Epidermal melanocyte (primary cell): Measurements from ENCODE around the gene SKIC2.
A peak's percentile ranks its signal among the peaks of the same experiment; 100 is the strongest.

Experiments
- DNase-seq: peaks from one replicate; pipeline ENCODE4 v3.0.0; 2011; ENCODE audit warnings: low spot score; ENCODE audit not compliant: insufficient read length

Gene SKIC2

DNA sequence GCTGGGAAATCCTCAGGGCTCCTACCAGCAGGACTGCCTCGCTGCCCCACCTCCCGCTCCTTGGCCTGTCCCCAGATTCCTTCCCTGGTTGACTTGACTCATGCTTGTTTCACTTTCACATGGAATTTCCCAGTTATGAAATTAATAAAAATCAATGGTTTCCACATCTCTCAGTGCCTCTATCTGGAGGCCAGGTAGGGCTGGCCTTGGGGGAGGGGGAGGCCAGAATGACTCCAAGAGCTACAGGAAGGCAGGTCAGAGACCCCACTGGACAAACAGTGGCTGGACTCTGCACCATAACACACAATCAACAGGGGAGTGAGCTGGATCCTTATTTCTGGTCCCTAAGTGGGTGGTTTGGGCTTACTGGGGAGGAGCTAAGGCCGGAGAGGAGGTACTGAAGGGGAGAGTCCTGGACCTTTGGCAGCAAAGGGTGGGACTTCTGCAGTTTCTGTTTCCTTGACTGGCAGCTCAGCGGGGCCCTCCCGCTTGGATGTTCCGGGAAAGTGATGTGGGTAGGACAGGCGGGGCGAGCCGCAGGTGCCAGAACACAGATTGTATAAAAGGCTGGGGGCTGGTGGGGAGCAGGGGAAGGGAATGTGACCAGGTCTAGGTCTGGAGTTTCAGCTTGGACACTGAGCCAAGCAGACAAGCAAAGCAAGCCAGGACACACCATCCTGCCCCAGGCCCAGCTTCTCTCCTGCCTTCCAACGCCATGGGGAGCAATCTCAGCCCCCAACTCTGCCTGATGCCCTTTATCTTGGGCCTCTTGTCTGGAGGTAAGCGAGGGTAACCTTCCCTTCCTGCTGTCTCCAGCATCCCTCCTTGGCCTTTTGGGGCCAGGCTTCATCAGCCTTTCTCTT is 13.2 kb upstream of the SKIC2 start, which contains the start of gene CFB:
TSS of gene CFB (plus strand) at position 589 of the 863 bp plus-strand sequence. CDS start at position 716, 127 bp downstream.
- DNase-seq: peak; percentile 38

DNA sequence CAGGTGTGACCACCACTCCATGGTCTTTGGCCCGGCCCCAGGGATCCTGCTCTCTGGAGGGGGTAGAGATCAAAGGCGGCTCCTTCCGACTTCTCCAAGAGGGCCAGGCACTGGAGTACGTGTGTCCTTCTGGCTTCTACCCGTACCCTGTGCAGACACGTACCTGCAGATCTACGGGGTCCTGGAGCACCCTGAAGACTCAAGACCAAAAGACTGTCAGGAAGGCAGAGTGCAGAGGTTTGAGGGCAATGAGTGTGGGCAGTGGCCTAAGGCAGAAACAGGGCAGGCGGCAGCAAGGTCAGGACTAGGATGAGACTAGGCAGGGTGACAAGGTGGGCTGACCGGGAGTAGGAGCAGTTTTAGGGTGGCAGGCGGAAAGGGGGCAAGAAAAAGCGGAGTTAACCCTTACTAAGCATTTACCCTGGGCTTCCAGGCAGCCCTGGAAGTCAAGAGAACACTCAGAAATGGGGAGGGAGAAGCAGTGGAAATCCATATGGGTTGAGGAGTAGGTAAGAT is 12.5 kb upstream of the SKIC2 start:
- no peak for DNase-seq

DNA sequence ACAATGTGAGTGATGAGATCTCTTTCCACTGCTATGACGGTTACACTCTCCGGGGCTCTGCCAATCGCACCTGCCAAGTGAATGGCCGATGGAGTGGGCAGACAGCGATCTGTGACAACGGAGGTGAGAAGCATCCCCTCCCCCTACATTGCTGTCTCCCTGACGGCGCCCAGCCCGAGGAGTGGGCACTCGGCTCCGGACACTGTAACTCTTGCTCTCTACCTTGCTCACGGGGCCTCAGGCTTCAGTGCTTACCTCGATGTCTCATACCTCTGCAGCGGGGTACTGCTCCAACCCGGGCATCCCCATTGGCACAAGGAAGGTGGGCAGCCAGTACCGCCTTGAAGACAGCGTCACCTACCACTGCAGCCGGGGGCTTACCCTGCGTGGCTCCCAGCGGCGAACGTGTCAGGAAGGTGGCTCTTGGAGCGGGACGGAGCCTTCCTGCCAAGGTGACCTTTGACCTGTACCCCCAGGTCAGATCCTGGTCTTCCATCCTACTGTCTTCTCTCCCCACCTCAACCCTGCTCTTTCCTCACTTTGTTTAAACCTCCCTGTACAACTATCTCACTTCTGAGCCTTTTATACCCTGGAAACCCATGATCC is 11.8 kb upstream of the SKIC2 start:
- DNase-seq: no peak

DNA sequence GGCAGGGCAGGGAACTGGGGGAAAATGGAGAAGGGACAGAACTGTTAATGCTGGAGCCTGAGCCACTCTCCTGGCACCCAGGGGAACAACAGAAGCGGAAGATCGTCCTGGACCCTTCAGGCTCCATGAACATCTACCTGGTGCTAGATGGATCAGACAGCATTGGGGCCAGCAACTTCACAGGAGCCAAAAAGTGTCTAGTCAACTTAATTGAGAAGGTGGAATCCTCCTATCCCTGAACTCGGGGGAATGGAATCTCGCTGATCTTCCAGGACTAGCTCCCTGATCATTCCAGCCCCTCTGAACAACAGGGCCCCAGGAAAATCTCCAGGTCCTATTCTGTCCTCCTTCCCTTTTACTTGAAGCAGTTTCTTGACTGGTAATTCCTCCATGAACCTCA is 11.1 kb upstream of the SKIC2 start:
- no peak for DNase-seq

DNA sequence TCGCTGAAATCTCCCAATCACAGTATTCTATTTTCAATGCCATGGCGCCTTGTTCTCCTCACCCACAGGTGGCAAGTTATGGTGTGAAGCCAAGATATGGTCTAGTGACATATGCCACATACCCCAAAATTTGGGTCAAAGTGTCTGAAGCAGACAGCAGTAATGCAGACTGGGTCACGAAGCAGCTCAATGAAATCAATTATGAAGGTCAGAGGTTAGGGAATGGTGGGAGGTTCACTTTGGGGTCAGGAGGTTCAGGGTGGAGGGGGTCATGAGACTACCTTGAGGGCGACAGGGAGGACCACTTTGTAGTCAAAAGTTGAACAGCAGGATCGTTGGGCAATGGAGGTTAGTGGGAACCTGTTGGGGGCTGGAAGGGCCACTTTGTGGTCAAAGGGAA is 10.7 kb upstream of the SKIC2 start:
- no peak for DNase-seq

DNA sequence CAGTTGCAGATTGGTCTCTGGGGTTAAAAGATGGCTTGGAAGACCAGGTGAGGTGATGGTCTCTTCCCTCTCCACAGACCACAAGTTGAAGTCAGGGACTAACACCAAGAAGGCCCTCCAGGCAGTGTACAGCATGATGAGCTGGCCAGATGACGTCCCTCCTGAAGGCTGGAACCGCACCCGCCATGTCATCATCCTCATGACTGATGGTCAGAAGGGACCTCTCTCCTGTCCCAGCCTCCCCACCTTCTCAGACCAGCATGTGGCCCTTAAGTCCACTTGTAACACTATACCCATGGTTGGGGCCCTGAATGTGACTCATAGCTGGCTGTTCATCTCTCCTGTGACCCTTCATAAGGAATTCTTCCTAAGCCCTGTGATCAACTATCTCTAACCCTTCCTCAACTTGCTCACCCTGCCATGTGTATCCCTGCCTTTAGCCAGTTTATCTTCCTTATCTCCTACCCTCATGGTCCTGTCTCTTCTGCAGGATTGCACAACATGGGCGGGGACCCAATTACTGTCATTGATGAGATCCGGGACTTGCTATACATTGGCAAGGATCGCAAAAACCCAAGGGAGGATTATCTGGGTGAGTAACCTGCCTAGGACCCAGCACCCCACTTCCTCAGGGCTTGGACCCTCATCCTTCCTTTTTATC is 10.1 kb upstream of the SKIC2 start:
- DNase-seq: no peak

DNA sequence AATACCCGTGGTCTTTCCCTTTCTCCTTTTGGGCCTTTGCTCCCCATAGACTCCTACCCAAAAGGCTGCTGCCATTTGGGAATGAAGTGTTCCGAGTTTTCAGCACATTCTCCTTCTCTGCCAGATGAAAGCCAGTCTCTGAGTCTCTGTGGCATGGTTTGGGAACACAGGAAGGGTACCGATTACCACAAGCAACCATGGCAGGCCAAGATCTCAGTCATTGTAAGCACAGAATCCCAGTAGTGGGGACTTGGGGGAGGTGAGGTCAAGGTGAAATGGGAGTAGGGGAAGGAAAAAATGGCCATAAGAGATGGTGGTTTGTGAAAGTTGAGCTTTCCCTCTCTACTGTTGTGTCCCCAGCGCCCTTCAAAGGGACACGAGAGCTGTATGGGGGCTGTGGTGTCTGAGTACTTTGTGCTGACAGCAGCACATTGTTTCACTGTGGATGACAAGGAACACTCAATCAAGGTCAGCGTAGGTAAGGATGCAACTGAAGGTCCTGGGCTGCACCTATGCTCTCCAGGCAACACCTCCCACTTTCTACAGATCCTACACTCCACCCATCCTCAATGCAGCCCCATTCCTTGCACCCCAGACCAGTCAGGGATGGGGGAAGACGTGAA is 8.9 kb upstream of the SKIC2 start:
- no peak for DNase-seq

DNA sequence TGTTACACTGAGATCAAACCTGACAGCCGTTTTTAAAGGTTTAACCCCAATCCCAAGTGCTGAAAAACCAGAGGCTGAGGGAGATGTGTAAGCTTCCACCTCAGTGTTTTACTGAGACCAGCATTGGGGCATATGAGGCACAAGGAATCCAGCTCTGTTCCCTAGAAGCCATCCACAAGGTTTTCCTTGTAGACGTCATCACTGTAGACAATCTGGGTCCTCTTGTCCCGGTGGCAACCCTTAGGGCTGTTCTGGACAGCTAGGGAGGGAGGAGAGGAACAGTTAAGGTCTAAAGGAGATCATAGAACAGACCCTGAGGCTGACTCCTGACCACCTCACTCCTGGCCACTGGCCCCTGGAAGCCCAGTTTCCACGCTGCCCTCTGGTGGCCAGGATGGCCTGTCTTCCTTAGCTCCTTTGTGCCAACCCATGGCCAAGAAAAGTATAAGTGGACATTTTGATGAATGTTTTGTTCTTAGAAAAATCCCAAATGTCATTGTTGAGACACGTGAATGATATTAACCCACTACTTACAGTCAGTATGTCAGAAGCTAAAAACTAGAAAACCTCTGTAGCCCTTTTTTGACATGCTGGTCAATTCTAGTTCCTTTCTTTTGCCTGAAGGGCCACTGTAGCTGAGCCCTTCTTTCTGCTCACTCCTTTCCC is 6.7 kb upstream of the SKIC2 start:
- DNase-seq: peak; percentile 73

DNA sequence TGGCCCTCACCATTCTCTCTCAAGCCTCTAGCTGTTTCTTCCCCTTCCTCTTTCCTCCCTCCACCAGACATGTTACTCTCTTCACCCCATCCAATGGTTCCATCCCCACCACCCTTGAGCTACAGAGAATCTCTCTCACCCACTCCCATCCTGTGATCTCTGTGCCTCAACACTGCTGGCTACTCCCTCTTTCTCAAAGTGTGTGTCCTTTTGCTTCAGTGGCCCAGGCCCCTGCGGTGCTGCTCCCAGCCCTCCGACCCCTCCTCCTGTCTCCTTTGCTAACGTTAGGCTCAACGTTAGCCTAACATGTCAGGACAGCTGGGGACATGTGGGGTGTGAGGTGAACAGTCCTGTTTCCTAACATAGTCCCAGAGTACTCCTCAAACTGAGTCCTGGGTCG is 6.1 kb upstream of the SKIC2 start:
- no peak for DNase-seq

DNA sequence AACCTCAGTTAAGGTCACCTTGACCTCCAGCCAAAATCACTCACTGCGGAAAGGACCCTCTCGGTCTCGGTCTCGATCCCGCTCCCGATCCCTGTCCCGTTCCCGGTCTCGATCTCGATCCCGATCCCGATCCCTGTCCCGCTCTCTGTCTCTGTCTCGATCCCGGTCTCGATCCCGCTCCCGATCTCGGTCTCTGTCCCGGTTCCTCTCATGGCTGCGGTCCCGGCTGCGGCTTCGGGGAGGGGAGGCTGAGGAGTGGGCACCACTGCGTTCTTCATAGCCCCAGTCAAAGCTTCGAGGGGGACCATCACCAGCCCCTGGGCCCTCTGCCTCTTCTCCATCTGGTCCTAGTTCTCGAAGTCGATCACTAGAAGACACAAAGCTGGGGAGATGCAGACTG is 4.5 kb upstream of the SKIC2 start:
- DNase-seq: no peak

DNA sequence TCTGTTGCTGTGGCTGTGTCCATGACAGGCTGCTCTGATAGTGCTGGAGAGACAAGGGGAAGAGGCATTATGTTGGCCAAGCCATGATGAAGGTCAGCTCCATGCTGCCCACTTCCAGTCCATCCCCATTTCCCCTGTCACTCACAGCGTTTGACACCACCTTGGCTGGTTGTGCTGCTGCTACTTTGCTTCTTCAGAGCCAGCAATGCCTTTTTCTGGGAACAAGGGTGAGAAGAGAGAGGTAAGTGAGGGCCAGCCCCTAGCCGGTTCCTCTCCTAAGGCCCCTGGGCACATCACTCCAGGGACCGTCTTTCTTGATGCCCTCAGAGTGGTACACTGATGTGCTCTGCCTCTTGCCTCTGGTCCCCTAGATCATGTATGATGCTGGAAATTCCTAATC is 2.2 kb upstream of the SKIC2 start:
- no peak for DNase-seq

DNA sequence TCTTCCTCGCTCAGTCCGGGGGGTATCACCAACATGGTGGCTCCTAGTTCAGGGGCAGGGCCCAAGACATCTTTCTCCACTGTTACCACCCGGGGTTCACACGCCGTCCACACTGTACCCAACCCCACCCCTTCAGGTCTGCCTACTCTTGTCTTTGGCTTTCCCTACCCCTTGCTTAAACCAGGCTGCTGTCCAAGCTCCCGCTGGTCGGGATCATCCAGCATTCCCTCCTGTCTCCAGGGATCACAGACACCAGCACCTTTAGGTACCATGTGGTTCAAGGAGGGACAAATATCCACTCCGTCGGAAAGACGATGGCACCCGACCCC is 599 bp upstream of the SKIC2 start:
- no peak for DNase-seq

DNA sequence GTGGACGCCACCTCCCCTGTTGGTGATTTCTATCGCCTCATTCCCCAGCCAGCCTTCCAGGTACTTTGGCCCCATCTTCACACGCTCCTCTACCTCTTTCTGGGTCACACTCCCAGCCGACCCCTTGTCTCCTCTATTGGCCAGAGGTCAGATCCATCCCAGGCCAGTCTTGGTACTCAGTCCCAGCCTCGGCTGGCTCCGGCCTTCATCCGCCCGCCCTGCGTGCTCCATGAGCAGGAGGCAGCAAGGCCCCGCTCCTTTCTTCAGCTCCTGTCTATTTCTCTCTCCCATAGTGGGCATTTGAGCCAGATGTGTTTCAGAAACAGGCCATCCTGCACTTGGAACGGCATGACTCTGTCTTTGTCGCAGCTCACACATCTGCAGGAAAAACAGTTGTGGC is 2.6 kb downstream of the SKIC2 start:
- no peak for DNase-seq

DNA sequence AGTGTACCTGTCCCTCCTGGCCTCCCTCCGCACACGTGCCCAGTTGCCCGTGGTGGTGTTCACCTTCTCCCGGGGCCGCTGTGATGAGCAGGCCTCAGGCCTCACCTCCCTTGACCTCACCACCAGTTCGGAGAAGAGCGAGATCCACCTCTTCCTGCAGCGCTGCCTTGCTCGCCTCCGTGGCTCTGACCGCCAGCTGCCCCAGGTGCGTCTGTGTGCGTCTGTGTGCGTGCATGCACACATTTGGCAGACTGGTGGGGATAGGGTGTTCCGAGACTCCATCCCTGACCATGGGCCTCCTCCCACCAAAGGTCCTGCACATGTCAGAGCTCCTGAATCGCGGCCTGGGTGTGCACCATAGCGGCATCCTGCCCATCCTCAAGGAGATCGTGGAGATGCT is 4.9 kb downstream of the SKIC2 start:
- no peak for DNase-seq

DNA sequence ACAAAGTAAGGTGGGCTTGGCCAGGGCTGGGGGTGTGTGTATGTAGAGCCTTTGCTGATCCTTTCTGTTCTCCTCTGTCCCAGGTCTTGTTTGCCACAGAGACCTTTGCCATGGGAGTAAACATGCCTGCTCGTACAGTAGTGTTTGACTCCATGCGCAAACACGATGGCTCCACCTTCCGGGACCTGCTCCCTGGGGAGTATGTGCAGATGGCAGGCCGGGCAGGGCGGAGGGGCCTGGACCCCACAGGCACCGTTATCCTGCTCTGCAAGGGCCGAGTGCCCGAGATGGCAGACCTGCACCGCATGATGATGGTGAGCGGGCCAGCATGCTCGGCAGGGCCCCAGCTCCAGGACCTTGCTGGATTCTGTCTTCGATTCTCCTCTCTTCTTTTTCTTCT is 6.7 kb downstream of the SKIC2 start:
- DNase-seq: no peak

DNA sequence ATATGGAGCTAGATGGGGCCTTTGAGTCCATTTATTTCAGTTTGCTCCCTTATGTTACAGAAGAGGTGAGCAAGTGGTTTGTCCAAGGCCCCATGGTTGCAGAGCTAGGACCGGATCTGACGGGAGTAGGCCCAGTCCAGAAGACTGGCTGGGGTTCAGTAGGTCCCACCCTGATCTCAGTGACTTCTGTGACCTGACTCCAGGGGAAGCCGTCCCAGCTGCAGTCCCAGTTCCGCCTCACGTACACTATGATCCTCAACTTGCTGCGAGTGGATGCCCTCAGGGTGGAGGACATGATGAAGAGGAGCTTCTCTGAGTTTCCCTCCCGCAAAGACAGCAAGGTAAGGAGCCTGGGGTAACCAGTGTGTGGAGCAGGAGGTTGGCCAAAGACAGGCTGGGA is 7.5 kb downstream of the SKIC2 start:
- DNase-seq: no peak

DNA sequence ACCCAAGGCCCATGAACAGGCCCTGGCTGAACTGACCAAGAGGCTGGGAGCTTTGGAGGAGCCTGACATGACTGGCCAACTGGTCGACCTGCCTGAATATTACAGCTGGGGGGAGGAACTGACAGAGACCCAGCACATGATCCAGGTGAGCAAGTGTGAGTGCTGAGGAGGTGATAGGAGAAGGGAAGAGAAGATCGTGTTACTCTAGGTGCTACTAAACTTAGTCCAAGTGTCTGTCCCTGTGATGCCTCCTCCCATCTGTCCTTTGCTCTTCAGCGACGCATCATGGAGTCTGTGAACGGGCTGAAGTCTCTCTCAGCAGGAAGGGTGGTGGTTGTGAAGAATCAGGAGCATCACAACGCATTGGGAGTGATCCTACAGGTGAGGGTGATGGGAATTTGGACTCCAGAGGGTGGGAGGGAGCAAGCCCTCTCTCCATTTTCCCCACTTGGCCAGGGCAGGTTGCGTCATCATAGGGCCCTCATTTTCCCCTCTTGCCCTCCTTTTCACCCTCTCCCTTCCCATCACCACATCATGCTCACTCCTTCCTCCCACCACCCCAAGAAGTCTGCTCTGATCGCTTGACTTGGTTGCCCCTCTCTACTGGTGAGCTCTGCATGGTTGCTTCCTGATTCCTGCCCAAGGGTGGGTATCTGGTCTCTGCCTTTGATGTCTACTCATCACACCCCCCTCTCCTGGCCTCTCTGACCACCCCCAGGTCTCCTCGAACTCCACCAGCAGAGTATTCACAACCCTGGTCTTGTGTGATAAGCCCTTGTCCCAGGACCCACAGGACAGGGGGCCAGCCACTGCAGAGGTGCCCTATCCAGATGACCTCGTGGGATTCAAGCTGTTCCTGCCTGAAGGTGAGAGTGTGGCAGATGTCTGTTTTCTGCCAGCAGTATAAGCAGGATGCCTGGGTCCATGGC is 8.3 kb downstream of the SKIC2 start:
- DNase-seq: no peak

DNA sequence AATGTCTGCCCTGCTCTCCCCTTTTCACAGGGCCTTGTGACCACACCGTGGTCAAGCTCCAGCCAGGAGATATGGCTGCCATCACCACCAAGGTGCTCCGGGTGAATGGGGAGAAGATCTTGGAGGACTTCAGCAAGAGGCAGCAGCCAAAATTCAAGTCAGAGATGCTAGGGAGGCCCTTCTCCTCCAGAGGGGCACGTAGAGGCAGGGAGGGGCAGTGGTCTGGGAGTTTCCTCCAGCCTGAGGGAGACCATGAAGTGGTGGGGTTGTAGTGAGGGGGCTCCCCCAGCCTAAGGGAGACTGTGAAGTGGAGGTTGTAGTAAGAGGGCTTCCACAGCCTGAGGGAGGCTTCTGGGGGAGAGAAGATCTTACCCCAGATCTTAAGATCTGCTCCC is 8.9 kb downstream of the SKIC2 start:
- no peak for DNase-seq

DNA sequence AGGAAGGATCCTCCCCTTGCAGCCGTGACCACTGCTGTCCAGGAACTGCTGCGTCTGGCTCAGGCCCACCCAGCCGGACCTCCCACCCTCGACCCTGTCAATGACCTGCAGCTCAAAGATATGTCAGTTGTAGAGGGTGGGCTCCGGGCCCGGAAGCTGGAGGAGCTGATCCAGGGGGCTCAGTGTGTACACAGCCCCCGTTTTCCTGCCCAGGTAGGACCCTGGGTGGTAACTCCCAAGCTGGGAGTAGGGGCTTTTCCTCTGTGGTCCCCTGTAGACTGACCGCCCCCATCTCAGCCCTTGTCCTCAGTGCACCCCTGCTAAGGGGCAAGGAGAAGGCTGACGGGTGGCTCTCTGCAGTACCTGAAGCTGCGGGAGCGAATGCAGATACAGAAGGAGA is 9.4 kb downstream of the SKIC2 start:
- no peak for DNase-seq
